ENCODE measurements around the gene NKRF.

The NKRF gene

GRCh38 chrX:119607018-119607389, 780 bp upstream of the NKRF start:
- DNase-seq = no peak

GRCh38 chrX:119605464-119606279, 552 bp downstream of the NKRF start:
- no peak for DNase-seq

- no peak for DNase-seq
These were observed 1.3 kb downstream of the NKRF start for GRCh38 chrX:119604766-119605463.

GRCh38 chrX:119602701-119603255, 3.4 kb downstream of the NKRF start:
- DNase-seq = no peak

GRCh38 chrX:119589810-119590209, 16.4 kb downstream of the NKRF start:
- DNase-seq = no peak

GRCh38 chrX:119583431-119584059, 22.7 kb downstream of the NKRF start:
- DNase-seq = no peak

- DNase-seq = no peak
These were observed 26.8 kb downstream of the NKRF start for GRCh38 chrX:119579414-119579813.

GRCh38 chrX:119574394-119575266, 31.6 kb downstream of the NKRF start, which contains the start of gene UBE2A:
TSS of gene UBE2A (plus strand) at chrX:119574563. CDS start at chrX:119574712, 149 bp downstream.
- peak; percentile 23 for DNase-seq

- DNase-seq = no peak
These were observed 32.3 kb downstream of the NKRF start for GRCh38 chrX:119573840-119574393.

GRCh38 chrX:119573222-119573621, 33.0 kb downstream of the NKRF start:
- DNase-seq = no peak

- DNase-seq = no peak
These were observed 35.8 kb downstream of the NKRF start for GRCh38 chrX:119570351-119570835.

- peak; percentile 84 for DNase-seq
These were observed 41.0 kb downstream of the NKRF start, which contains the start of gene STEEP1 for GRCh38 chrX:119565107-119565663. TSS of gene STEEP1 (minus strand) at chrX:119565409. CDS start at chrX:119565355, 54 bp downstream.

GRCh38 chrX:119552508-119552907, 53.7 kb downstream of the NKRF start:
- no peak for DNase-seq

GRCh38 chrX:119549327-119550016, 56.8 kb downstream of the NKRF start:
- no peak for DNase-seq

- DNase-seq = no peak
These were observed 65.0 kb downstream of the NKRF start for GRCh38 chrX:119541188-119541587.

GRCh38 chrX:119539872-119540271, 66.4 kb downstream of the NKRF start:
- DNase-seq = no peak

Measured in NCI-H1417 treated with DMSO at 0.1 percent for 48 hours (cell line).